HL-60 (cell line): ENCODE measurements around the gene RFPL2.

Source experiments
- CTCF ChIP-seq: IDR thresholded peaks from one replicate; pipeline ENCODE4 v1.5.1; 2011; ENCODE audit warnings: low read length, control low read depth, inconsistent platforms; ENCODE audit not compliant: insufficient read depth
- POLR2AphosphoS5 ChIP-seq: IDR thresholded peaks from 2 replicates; pipeline ENCODE4 v1.6.1; 2012; ENCODE audit warnings: low read depth
- TF ChIP-seq, protein P1 (sequence below): IDR thresholded peaks from 2 replicates; pipeline ENCODE4 v1.6.1; 2012; ENCODE audit warnings: low read depth; ENCODE audit not compliant: insufficient replicate concordance

- TF ChIP-seq CTCF (no peak), POLR2AphosphoS5 (no peak)
- TF ChIP-seq, protein P1, sequence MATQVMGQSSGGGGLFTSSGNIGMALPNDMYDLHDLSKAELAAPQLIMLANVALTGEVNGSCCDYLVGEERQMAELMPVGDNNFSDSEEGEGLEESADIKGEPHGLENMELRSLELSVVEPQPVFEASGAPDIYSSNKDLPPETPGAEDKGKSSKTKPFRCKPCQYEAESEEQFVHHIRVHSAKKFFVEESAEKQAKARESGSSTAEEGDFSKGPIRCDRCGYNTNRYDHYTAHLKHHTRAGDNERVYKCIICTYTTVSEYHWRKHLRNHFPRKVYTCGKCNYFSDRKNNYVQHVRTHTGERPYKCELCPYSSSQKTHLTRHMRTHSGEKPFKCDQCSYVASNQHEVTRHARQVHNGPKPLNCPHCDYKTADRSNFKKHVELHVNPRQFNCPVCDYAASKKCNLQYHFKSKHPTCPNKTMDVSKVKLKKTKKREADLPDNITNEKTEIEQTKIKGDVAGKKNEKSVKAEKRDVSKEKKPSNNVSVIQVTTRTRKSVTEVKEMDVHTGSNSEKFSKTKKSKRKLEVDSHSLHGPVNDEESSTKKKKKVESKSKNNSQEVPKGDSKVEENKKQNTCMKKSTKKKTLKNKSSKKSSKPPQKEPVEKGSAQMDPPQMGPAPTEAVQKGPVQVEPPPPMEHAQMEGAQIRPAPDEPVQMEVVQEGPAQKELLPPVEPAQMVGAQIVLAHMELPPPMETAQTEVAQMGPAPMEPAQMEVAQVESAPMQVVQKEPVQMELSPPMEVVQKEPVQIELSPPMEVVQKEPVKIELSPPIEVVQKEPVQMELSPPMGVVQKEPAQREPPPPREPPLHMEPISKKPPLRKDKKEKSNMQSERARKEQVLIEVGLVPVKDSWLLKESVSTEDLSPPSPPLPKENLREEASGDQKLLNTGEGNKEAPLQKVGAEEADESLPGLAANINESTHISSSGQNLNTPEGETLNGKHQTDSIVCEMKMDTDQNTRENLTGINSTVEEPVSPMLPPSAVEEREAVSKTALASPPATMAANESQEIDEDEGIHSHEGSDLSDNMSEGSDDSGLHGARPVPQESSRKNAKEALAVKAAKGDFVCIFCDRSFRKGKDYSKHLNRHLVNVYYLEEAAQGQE: no peak
Observed at GRCh38 chr22:32165681-32166080, 39.2 kb downstream of the RFPL2 start.
